Mesothelial cell of epicardium (in vitro differentiated cells): ENCODE data around the gene CEP43. TPM values are rescaled to one million over a fixed set of nuclear protein-coding genes. Genes with fewer than 3 reads are reported as not detected.

Experiments
- DNase-seq, 2 experiments: peaks; one replicate each; pipeline ENCODE4 v3.0.0; 2021; ENCODE audit warnings: low spot score in 2 of 2; ENCODE audit not compliant: unreplicated experiment in 2 of 2
- H3K27ac Mint-ChIP-seq: 2 replicates; pipeline ENCODE4 v1.8.0; 2021; ENCODE audit warnings: mixed read lengths
- H3K27me3 Mint-ChIP-seq: 2 replicates; pipeline ENCODE4 v1.8.0; 2021; ENCODE audit warnings: low read depth, mixed read lengths
- H3K36me3 Mint-ChIP-seq: 2 replicates; pipeline ENCODE4 v1.8.0; 2021; ENCODE audit warnings: mixed read lengths
- H3K4me1 Mint-ChIP-seq: 2 replicates; pipeline ENCODE4 v1.8.0; 2021; ENCODE audit warnings: mixed read lengths
- H3K4me3 Mint-ChIP-seq: 2 replicates; pipeline ENCODE4 v1.8.0; 2021; ENCODE audit warnings: mild to moderate bottlenecking, moderate library complexity, mixed read lengths
- H3K9me3 Mint-ChIP-seq: 2 replicates; pipeline ENCODE4 v1.8.0; 2021; ENCODE audit warnings: mixed read lengths
- total RNA-seq: library from RNA; stranded (reverse); gene quantifications from 3 replicates; pipeline ENCODE4 v1.2.1, GENCODE V29; 2021
- TF ChIP-seq, protein P1 (sequence below): fragments of 200-600 bp; sonication (generic); IDR thresholded peaks from one replicate; pipeline ENCODE4 v1.5.0; 2021; ENCODE audit warnings: antibody characterized with exemption; ENCODE audit not compliant: unreplicated experiment

Gene CEP43
- total RNA-seq, 1 donor from 2014 or later, result 27.9 TPM

DNA sequence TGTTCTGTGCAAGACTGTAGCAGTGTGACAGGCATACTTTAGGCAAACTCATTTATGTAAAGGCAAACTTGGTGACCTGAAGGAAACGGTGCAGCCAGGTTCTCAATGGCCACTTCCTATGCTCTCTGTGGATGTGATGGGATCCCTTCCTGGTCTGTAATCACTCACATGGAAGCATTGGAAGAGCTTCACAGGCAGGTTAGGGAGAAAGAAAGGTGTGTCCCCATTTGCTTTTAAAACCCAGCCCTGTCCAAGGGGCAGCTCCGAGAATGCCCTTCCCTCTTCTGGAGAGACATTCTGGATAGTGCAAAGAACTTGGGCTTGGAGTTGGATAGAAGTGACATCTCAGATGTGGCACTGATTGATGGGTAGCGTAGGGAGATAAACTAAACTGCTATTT is 28.1 kb downstream of the CEP43 start:
- H3K9me3 Mint-ChIP-seq, result no peaks in the 10 kb centered on the region
- DNase-seq, result no peak
- H3K27ac Mint-ChIP-seq, result no peak overlapping the region
- H3K4me3 Mint-ChIP-seq, result no peak overlapping the region
- peaks cover 33% of the 10 kb centered on the region for H3K36me3 Mint-ChIP-seq
- no peaks in the 10 kb centered on the region for H3K4me1 Mint-ChIP-seq
- H3K27me3 Mint-ChIP-seq, result no peaks in the 10 kb centered on the region
- TF ChIP-seq, protein P1, sequence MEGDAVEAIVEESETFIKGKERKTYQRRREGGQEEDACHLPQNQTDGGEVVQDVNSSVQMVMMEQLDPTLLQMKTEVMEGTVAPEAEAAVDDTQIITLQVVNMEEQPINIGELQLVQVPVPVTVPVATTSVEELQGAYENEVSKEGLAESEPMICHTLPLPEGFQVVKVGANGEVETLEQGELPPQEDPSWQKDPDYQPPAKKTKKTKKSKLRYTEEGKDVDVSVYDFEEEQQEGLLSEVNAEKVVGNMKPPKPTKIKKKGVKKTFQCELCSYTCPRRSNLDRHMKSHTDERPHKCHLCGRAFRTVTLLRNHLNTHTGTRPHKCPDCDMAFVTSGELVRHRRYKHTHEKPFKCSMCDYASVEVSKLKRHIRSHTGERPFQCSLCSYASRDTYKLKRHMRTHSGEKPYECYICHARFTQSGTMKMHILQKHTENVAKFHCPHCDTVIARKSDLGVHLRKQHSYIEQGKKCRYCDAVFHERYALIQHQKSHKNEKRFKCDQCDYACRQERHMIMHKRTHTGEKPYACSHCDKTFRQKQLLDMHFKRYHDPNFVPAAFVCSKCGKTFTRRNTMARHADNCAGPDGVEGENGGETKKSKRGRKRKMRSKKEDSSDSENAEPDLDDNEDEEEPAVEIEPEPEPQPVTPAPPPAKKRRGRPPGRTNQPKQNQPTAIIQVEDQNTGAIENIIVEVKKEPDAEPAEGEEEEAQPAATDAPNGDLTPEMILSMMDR, result no peak

DNA sequence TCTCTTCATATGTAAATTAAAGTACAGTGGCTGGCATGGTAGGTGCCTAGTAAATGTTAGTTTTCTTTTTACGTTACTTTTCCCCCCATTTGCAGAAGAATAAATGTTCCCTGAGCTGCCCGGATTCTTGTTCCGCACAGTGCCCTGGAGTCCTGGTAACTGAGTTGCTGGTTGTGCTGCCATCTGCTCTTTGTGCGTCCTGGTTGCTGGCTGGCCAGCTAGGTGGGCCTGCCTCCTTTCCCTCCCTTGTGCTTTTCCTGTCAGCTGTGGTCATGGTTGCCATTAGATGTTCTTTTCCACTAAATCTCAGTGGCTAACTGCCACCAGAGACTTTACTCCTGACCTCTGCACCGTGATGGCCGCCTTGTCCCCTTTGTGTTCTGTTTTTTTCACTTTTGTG is 28.6 kb downstream of the CEP43 start:
- TF ChIP-seq, protein P1, result no peak
- Mint-ChIP-seq H3K36me3 (peaks cover 32% of the 10 kb centered on the region), H3K27me3 (no peaks in the 10 kb centered on the region), H3K4me1 (no peaks in the 10 kb centered on the region), H3K9me3 (no peaks in the 10 kb centered on the region), H3K4me3 (no peak overlapping the region), H3K27ac (no peak overlapping the region)
- DNase-seq, result no peak

DNA sequence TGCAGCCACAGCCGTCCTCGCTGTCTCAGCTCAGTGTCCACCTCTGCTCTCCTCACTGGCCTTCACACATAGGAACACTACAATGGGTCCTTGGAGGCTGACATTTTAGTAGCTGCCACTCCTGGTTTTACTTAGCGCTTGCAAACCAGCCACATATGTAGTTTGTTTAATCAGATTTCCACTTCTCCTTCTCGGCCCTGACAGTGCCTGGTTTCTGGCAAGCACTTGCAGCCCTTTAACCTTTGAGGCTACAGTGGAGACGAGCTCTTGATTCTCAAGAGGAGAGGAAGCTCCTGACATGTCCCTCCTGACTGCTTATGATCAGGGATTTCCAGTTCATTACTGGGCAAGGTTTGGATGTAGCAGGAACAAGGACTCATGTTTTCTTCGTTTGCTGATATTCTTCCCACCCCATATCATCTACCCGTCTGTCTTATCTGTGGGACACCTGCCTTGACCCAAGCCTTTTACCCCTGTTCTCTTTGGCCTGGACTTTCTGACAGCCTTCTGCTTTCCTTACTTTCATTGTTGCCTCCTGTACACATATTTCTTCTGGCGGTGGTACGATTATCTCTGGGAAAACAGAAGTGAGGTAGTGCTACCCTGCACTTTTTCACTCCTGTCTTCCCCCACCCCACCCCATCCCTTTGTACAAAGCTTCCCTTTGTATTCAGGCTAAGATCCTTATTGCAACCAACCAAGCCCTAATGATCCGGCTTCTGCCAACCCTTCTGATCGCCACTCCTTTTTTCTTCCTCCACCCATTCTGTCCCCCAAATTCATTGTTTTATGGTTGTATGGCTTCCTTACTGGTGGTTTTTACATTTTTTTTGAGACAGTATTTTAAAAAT is 31.2 kb downstream of the CEP43 start:
- peaks cover 49% of the 10 kb centered on the region for H3K36me3 Mint-ChIP-seq

DNA sequence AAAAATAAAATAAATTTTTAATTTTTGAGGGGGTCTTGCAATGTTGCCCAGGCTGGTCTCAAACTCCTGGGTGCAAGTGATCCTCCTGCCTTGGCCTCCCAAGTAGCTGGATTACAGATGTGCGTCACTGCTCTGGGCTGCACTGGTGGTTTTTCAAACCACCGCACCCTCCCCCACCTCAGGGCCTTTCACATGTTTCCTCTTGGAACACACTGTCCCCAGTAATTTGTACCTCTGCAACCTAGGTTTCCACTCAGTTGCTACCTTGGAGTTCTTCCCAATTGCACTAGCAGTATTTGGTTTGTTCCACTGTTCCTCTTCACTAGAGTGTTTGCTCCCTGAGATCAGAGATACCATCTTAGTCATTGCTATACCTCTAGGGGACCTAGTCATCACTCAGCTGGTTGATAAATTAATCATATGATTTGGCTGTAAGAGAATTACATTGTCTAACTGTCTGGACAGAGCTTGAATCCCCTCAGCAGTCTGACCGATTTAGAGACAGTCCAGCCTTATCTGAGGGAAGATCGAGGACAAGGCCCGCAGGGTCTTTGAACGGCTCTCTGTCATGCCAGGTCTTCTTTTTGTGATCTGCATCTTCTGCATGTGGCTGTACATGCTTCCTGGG is 32.0 kb downstream of the CEP43 start:
- no peak overlapping the region for H3K27ac Mint-ChIP-seq
- DNase-seq, result no peak
- TF ChIP-seq, protein P1, result no peak
- peaks cover 51% of the 10 kb centered on the region for H3K36me3 Mint-ChIP-seq
- H3K4me1 Mint-ChIP-seq, result no peaks in the 10 kb centered on the region
- no peaks in the 10 kb centered on the region for H3K27me3 Mint-ChIP-seq
- no peak overlapping the region for H3K4me3 Mint-ChIP-seq
- no peaks in the 10 kb centered on the region for H3K9me3 Mint-ChIP-seq

More for the DNA sequence above, 31.2 kb downstream of the CEP43 start:
- TF ChIP-seq, protein P1, result no peak
- H3K27ac Mint-ChIP-seq, result no peak overlapping the region
- DNase-seq, result no peak
- H3K9me3 Mint-ChIP-seq, result no peaks in the 10 kb centered on the region
- H3K4me3 Mint-ChIP-seq, result no peak overlapping the region
- H3K4me1 Mint-ChIP-seq, result no peaks in the 10 kb centered on the region
- no peaks in the 10 kb centered on the region for H3K27me3 Mint-ChIP-seq

DNA sequence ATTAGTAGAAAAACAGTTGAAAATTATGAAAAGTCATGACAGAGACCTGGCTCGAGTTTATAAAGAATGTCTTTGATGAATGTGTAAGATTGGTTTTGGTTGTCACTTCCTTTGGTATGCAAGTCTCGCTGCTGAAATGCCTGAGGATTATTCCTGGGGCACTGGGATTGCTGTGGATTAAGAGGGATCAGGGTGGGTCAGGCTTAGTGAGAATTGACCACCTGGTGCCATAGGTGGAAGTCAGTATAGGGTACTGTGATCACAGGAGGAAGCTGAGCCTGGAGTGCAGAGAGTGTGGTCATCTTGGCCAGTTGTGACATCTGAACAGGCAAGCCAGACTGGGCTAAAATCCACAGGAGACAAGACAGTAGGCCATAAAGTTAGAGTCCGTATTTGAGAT is 34.9 kb downstream of the CEP43 start:
- Mint-ChIP-seq H3K27ac (no peak overlapping the region), H3K9me3 (no peaks in the 10 kb centered on the region), H3K27me3 (no peaks in the 10 kb centered on the region), H3K4me3 (no peak overlapping the region), H3K36me3 (peaks cover 55% of the 10 kb centered on the region), H3K4me1 (no peaks in the 10 kb centered on the region)
- TF ChIP-seq, protein P1, result no peak
- DNase-seq, result no peak
